DOHH2 (cell line): Measurements from ENCODE around the gene MFAP5.

Source experiments
- H3F3A ChIP-seq: fragments of 200-600 bp; sonication (generic), shearing (Covaris generic); 2 replicates; pipeline ENCODE4 v1.6.0; 2016; ENCODE audit warnings: antibody characterized with exemption, mild to moderate bottlenecking; ENCODE audit not compliant: control insufficient read depth, insufficient read depth
- H3K27ac ChIP-seq: fragments of 200-600 bp; sonication (generic); 2 replicates; pipeline ENCODE4 v1.5.1; 2014; ENCODE audit warnings: low read depth, mild to moderate bottlenecking, low read length, moderate library complexity
- H3K27me3 ChIP-seq: fragments of 200-600 bp; sonication (generic); 2 replicates; pipeline ENCODE4 v1.6.1; 2014; ENCODE audit warnings: mild to moderate bottlenecking, low read length, mixed read lengths; ENCODE audit not compliant: control insufficient read depth
- H3K36me3 ChIP-seq: fragments of 200-600 bp; sonication (generic); 2 replicates; pipeline ENCODE4 v1.6.1; 2014; ENCODE audit warnings: mild to moderate bottlenecking, low read length, moderate library complexity, mixed read lengths; ENCODE audit not compliant: control insufficient read depth
- H3K4me1 ChIP-seq: fragments of 200-600 bp; sonication (generic); 2 replicates; pipeline ENCODE4 v1.6.1; 2014; ENCODE audit warnings: mild to moderate bottlenecking, low read length, mixed read lengths; ENCODE audit not compliant: control insufficient read depth
- H3K4me2 ChIP-seq: fragments of 200-600 bp; sonication (generic); 2 replicates; pipeline ENCODE4 v1.6.0; 2014; ENCODE audit warnings: mild to moderate bottlenecking, low read length, moderate library complexity
- H3K4me3 ChIP-seq: fragments of 200-600 bp; sonication (generic); 2 replicates; pipeline ENCODE4 v1.5.1; 2014; ENCODE audit warnings: mild to moderate bottlenecking, low read length, mixed read lengths
- H3K79me2 ChIP-seq: fragments of 200-600 bp; sonication (generic); 2 replicates; pipeline ENCODE4 v1.6.1; 2014; ENCODE audit warnings: mild to moderate bottlenecking, low read length, mixed read lengths; ENCODE audit not compliant: control insufficient read depth
- H3K9me2 ChIP-seq: fragments of 200-600 bp; sonication (generic); replicated peaks from 2 replicates; pipeline ENCODE4 v1.6.1; 2014; ENCODE audit warnings: mild to moderate bottlenecking, low read length, mixed read lengths; ENCODE audit not compliant: control insufficient read depth
- H3K9me3 ChIP-seq: fragments of 200-600 bp; sonication (generic); 2 replicates; pipeline ENCODE4 v1.6.1; 2014; ENCODE audit warnings: antibody characterized with exemption, low read length, mixed read lengths; ENCODE audit not compliant: control insufficient read depth, insufficient read depth
- H4K20me1 ChIP-seq: fragments of 200-600 bp; sonication (generic); 2 replicates; pipeline ENCODE4 v1.6.0; 2014; ENCODE audit warnings: low read depth, mild to moderate bottlenecking, antibody characterized with exemption, low read length, moderate library complexity; ENCODE audit not compliant: control insufficient read depth, insufficient read depth
- CTCF ChIP-seq: fragments of 200-600 bp; sonication (generic); IDR thresholded peaks from one replicate; pipeline ENCODE4 v1.5.1; 2014; ENCODE audit warnings: antibody characterized with exemption, mild to moderate bottlenecking, low read depth, low read length; ENCODE audit not compliant: poor library complexity, severe bottlenecking
- EZH2phosphoT487 ChIP-seq: fragments of 200-600 bp; sonication (generic); IDR thresholded peaks from 2 replicates; pipeline ENCODE4 v1.6.1; 2017; ENCODE audit warnings: borderline replicate concordance, mild to moderate bottlenecking, antibody characterized with exemption, low read length, moderate library complexity, mixed read lengths

The MFAP5 gene

GRCh38 chr12:8639936-8640335 lies 22.7 kb downstream of the MFAP5 start:
- Histone ChIP-seq H3F3A (peaks cover 21% of the 10 kb centered on the region), H3K4me1 (peaks cover 40% of the 10 kb centered on the region), H3K27ac (no peak overlapping the region), H3K79me2 (no peaks in the 10 kb centered on the region), H3K9me2 (no peaks in the 10 kb centered on the region), H3K27me3 (no peaks in the 10 kb centered on the region), H3K9me3 (no peaks in the 10 kb centered on the region), H4K20me1 (no peaks in the 10 kb centered on the region), H3K4me3 (no peak overlapping the region), H3K4me2 (no peak overlapping the region), H3K36me3 (peaks cover 4% of the 10 kb centered on the region; the same call in 1 of the 2 replicates)
- no peak for TF ChIP-seq CTCF
- TF ChIP-seq EZH2phosphoT487 = no peak

DNA sequence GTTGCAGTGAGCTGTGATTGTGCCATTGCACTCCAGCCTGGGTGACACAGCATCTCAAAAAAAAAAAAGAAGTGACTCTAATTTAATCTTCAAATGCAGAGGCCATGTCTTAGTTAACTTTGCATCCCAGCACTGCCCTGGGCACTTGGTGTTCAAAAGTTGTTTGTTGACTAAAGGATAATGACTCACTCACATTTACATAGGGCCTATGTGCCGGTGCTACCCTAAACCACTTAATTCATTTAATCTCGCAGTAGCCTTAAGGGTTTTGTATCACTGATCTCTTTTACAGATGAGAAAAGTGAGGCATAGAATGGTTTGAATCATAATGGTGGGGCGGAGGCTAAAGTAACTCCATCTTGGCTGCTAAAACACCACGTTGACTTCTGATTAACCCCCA lies 23.7 kb downstream of the MFAP5 start:
- Histone ChIP-seq H3K79me2 (no peaks in the 10 kb centered on the region), H3K4me1 (peaks cover 30% of the 10 kb centered on the region), H3K9me2 (no peaks in the 10 kb centered on the region), H3K27me3 (no peaks in the 10 kb centered on the region), H3F3A (peaks cover 12% of the 10 kb centered on the region), H3K4me2 (no peak overlapping the region), H3K36me3 (no peaks in the 10 kb centered on the region), H4K20me1 (no peaks in the 10 kb centered on the region), H3K9me3 (no peaks in the 10 kb centered on the region), H3K4me3 (no peak overlapping the region), H3K27ac (no peak overlapping the region)
- no peak for TF ChIP-seq CTCF
- no peak for TF ChIP-seq EZH2phosphoT487

DNA sequence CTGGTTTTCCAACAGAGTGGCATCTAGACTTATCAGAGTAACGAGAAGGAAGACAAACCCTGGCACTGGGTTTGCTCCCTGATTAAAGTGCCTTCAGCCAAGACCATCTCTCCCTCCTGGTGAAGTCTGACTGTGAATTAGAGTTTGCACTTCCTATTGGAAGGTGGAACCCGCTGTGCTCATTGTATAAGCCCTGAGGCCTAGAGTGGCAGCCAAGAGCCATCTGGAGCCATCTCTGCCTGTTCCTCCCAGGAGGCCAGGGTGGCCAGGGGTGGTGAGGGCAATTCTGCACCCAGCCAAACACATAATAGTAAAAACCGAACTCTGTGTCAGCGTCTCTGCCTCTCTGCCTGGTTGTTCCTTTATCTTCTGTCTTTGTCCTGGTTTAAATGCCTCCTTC lies 25.0 kb downstream of the MFAP5 start:
- TF ChIP-seq EZH2phosphoT487 (no peak), CTCF (no peak)
- H3K4me1 ChIP-seq = peaks cover 24% of the 10 kb centered on the region
- no peaks in the 10 kb centered on the region for H3K36me3 ChIP-seq
- H3K27ac ChIP-seq = no peak overlapping the region
- H3K27me3 ChIP-seq = no peaks in the 10 kb centered on the region
- 0 out of 2 replicates have a peak, but pooled peaks cover 7% of the 10 kb centered on the region for H3F3A ChIP-seq
- H3K4me3 ChIP-seq = no peak overlapping the region
- no peaks in the 10 kb centered on the region for H3K9me2 ChIP-seq
- H3K79me2 ChIP-seq = no peaks in the 10 kb centered on the region
- H4K20me1 ChIP-seq = no peaks in the 10 kb centered on the region
- H3K4me2 ChIP-seq = peak overlapping the region; percentile 4; the same call in 1 of the 2 replicates
- H3K9me3 ChIP-seq = no peaks in the 10 kb centered on the region

GRCh38 chr12:8637244-8637643 lies 25.4 kb downstream of the MFAP5 start:
- H3K27ac ChIP-seq = no peak overlapping the region
- TF ChIP-seq EZH2phosphoT487 = no peak
- TF ChIP-seq CTCF = no peak
- no peaks in the 10 kb centered on the region for H3K79me2 ChIP-seq
- no peaks in the 10 kb centered on the region for H3K36me3 ChIP-seq
- H3F3A ChIP-seq = 0 out of 2 replicates have a peak, but pooled peaks cover 5% of the 10 kb centered on the region
- no peaks in the 10 kb centered on the region for H3K9me2 ChIP-seq
- peaks cover 24% of the 10 kb centered on the region for H3K4me1 ChIP-seq
- H3K27me3 ChIP-seq = no peaks in the 10 kb centered on the region
- peak overlapping the region; percentile 4; the same call in 1 of the 2 replicates for H3K4me2 ChIP-seq
- H3K4me3 ChIP-seq = no peak overlapping the region
- H4K20me1 ChIP-seq = no peaks in the 10 kb centered on the region
- H3K9me3 ChIP-seq = no peaks in the 10 kb centered on the region
